CD4-positive, alpha-beta T cell treated with Interleukin-2 at 100 ng/mL for 4 hours (primary cell): Measurements from ENCODE around the gene CDH13.

Experiments used
- DNase-seq: peaks from one replicate; pipeline ENCODE4 v3.0.0-alpha.2; 2020; ENCODE audit warnings: low spot score

The CDH13 gene

GRCh38 chr16:83185902-83186301 lies 559.1 kb downstream of the CDH13 start:
- no peak for DNase-seq

- DNase-seq = no peak
Measured at GRCh38 chr16:83187405-83187804, 560.6 kb downstream of the CDH13 start.

GRCh38 chr16:83196796-83197195 lies 570.0 kb downstream of the CDH13 start:
- no peak for DNase-seq

DNA sequence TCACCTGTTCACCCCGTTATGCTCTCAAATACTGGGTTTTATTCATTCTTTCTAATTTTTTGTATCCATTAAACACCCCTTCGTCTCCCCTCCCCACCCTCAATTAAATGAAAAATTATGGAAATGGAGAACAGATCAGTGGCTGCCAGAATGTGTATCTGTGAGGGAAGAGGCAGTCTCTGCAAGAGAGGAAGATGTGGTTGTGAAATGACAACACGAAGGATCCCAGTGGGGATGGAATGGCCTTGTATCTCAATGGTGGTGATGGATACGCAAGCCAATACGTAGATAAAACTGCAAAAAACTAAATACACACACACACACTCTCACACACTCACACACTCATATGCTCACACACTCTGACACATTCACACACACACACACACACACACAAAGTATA lies 570.7 kb downstream of the CDH13 start:
- no peak for DNase-seq

DNA sequence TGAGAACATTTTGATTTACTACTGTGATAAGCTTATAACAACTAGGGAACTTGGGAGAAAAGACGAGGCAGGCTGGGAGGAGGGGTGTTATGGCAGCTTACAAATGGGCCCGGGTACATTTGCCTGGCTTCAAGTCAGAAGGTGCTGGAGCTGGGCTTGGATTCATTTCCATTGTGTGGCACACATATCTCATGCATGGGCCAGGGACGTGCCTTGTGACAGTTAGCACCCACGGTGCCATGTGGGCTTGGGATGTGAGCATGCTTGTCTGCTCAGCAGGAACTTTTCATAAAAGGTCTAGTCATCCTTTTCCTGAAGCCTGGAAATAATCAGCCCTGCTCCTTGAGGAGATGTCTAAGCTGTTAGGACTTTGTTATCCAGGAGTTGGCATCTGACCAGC lies 572.2 kb downstream of the CDH13 start:
- no peak for DNase-seq

GRCh38 chr16:83200005-83200779 lies 573.4 kb downstream of the CDH13 start:
- DNase-seq = no peak

DNA sequence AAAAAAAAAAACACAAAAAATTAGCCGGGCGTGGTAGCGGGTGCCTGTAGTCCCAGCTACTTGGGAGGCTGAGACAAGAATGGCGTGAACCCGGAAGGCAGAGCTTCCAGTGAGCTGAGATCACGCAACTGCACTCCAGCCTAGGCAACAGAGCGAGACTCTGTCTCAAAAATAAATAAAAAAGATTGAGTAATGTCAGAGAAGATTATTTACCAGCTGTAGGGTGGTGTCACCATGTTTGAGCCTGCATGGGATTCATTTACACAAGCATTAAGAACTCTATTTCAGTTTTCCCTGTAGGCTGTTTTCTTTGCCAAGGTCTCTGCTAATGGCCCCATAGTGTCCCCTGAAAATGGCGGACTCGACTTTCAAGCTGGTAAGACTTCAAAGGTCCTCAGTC lies 575.0 kb downstream of the CDH13 start:
- DNase-seq = no peak

- no peak for DNase-seq
Measured at GRCh38 chr16:83205896-83206295, 579.1 kb downstream of the CDH13 start.

GRCh38 chr16:83206426-83206825 lies 579.7 kb downstream of the CDH13 start:
- DNase-seq = no peak

- no peak for DNase-seq
Measured at GRCh38 chr16:83211711-83212110, 584.9 kb downstream of the CDH13 start.

DNA sequence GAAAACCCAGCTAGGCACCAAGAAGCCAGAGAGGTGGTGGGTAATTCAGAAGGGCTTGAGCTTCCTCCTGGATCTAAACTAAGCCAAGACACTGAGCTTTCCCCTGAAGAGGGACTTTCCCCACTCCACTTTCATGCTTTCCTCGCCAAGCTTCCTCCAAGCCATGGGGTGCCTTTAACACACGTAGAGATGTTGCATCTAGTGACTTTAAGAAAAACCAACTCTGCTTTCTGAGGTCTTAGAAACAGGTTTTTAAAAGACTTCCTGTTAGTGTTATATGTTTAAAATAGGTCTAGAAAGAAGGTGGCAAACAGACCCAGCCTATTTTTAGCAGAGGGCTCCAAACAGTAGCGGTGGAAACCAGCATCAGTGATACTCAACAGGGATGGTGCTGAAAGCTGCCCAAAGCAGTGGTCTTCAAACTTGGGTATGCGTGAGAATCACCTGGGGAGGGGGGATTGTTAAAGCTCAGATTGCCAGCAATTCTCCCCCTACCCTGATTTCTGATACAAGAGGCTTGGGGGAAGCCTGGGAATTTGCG lies 585.6 kb downstream of the CDH13 start:
- no peak for DNase-seq

DNA sequence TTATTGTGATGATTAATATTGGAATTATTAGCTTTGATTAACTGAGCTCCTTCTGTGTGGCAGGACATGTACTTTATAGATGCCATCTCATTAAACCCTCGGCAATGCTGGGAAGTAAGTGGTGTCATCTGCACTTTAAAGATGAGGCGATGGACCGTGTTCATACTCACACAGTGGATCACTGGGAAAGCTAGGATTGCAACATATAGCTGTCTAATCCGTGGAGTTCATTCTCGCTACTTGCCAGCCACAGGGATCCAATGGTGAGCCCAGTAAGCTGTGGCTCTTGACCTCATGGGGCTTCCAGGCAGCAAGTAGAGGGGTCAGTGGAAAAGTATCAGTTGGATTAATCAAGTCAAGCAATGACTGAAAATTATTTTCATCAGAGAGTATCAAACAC lies 587.9 kb downstream of the CDH13 start:
- no peak for DNase-seq

DNA sequence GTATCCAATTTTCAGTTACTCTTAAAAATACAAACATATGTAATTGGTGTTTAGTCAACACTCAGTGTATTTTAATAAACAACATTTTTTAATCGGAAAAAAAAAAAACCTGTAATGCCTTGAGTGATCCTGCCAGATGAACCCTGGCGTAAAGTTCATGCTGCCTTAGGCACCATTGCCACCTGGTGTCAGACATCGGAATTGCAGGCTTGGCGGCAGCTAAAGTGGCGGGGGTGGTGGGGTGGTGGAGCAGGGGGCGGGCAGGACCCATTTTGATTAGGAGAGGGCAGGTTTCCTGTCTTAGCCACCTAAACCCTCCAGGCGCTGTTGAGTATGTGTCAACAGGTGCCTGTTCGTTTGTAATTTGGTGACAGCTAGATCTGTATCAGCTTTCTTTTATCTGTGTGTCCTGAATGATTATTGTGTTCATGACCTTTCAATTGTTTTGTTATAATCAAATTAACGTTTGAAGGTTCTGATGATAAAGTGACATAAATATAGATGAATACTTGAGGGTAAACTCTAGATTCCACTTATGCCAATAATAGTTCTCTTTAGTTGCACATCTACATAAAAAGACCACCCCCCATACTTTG lies 588.7 kb downstream of the CDH13 start:
- peak; percentile 24 for DNase-seq

- no peak for DNase-seq
Measured at GRCh38 chr16:83219285-83219684, 592.5 kb downstream of the CDH13 start.

- DNase-seq = no peak
Measured at GRCh38 chr16:83220066-83220465, 593.3 kb downstream of the CDH13 start.

DNA sequence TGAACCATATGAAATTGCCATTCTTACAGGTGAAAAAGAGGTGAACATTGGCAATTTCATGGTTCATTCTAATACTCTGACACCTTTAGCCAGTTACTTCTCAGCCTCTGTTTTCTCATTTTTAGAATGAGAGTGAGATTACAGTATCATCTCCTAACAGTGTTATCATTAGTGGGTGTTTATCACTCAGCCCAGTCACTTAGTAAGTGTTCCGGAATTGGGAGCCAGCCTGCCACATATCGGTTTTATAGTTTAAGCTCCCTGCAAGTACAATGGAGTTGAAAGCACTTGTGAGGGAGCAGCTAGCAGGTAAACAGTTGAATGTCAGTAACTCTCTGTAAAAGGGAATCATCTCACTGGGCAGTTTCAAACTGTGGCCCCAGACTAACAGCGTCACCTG lies 597.9 kb downstream of the CDH13 start:
- no peak for DNase-seq

GRCh38 chr16:83227336-83227735 lies 600.6 kb downstream of the CDH13 start:
- no peak for DNase-seq

- no peak for DNase-seq
Measured at GRCh38 chr16:83231729-83232128, 605.0 kb downstream of the CDH13 start.

DNA sequence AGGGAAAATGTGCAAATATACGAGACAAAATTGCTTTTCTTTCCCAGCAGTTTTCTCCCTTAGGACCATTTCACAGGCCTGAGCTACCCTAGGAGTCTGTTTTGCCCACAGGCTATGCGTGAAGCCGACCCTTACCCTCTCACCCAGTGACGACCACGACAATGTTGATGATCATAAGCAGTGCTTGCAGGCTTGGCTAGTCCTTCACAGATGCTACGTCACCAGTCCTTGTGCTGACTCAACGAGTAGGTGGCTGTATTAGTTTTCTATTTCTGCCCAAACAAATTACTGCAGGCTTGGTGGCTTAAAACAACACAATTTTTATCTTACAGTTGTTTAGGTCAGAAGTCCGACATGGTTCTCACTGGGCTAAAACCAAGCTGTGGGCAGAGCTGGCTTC lies 606.4 kb downstream of the CDH13 start:
- no peak for DNase-seq

GRCh38 chr16:83238949-83239691 lies 612.4 kb downstream of the CDH13 start:
- no peak for DNase-seq

DNA sequence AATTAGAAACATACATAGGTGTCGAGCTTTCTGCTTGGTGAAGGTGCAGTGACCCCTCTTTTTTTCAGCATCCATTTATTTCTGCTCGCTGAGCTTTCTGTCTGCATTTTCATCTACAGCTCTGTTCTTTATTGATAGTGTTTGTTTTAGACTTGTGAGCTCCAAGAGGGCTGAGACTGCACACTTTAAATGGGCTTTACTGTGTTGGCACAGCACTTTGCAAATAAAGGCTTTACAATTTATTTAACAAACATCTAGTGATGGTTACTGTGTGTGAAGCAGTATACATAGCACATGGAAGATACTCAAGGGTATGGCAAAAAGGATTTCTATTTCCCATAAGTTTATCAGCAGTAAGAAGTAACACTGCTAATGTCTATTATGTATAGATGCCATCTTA lies 617.3 kb downstream of the CDH13 start:
- no peak for DNase-seq

GRCh38 chr16:83245061-83245460 lies 618.3 kb downstream of the CDH13 start:
- no peak for DNase-seq

GRCh38 chr16:83247767-83248372 lies 621.1 kb downstream of the CDH13 start:
- no peak for DNase-seq
